GM19035 (cell line): ENCODE data around the gene ADH7.
"Not testable (repeated sequence)": the region's sequence is repeated elsewhere in the genome, so short reads cannot be mapped to it uniquely, and the experiment has no call there.

Experiments
- ATAC-seq: cut with Tn5 transposase; IDR thresholded peaks from one replicate; pipeline ENCODE4 v1.9.1; 2021; ENCODE audit not compliant: unreplicated experiment

The ADH7 gene

GRCh38 chr4:99382745-99383360 lies 52.3 kb downstream of the ADH7 start:
- ATAC-seq, result no peak

GRCh38 chr4:99381588-99382175 lies 53.5 kb downstream of the ADH7 start:
- no peak for ATAC-seq

GRCh38 chr4:99379571-99379970 lies 55.6 kb downstream of the ADH7 start:
- no peak for ATAC-seq

- ATAC-seq, result no peak
These were observed 56.3 kb downstream of the ADH7 start for GRCh38 chr4:99378876-99379275.

GRCh38 chr4:99377341-99377740 lies 57.8 kb downstream of the ADH7 start:
- ATAC-seq, result not testable (repeated sequence)

GRCh38 chr4:99372464-99372863 lies 62.7 kb downstream of the ADH7 start:
- not testable (repeated sequence) for ATAC-seq

GRCh38 chr4:99367817-99368216 lies 67.3 kb downstream of the ADH7 start:
- ATAC-seq, result not testable (repeated sequence)

- no peak for ATAC-seq
These were observed 68.7 kb downstream of the ADH7 start for GRCh38 chr4:99366491-99366890.

- no peak for ATAC-seq
These were observed 72.4 kb downstream of the ADH7 start for GRCh38 chr4:99362768-99363167.
